WTC11 (cell line): ENCODE measurements around the gene CEBPA. TPM values are rescaled to one million over a fixed set of nuclear protein-coding genes. Genes with fewer than 3 reads are reported as not detected.
A peak's percentile ranks its signal among the peaks of the same experiment; 100 is the strongest.

Experiments used
- ATAC-seq: fragments of 200-7000 bp; cut with Tn5 transposase; 2 replicates; pipeline ENCODE4 v1.10.0; 2021; ENCODE audit warnings: mild to moderate bottlenecking, moderate library complexity
- CTCF ChIA-PET: fragments of 300-600 bp; sonication (Branson Sonifier 250); formaldehyde crosslinking; loops from one replicate; lab custom pipeline; 2021; ENCODE audit warnings: antibody characterized with exemption; lab: Charles Lee
- POLR2A ChIA-PET: fragments of 350-600 bp; sonication (Branson Sonifier 250); formaldehyde crosslinking; loops from one replicate; lab custom pipeline; 2021; ENCODE audit warnings: antibody characterized with exemption; lab: Charles Lee
- DNase-seq: peaks from one replicate; pipeline ENCODE4 v3.0.0; 2021; ENCODE audit warnings: low spot score
- H3K27ac Mint-ChIP-seq: 2 replicates; pipeline ENCODE4 v1.8.0; 2021; ENCODE audit warnings: mixed read lengths
- H3K27me3 Mint-ChIP-seq: 2 replicates; pipeline ENCODE4 v1.8.0; 2021; ENCODE audit warnings: low read depth, mild to moderate bottlenecking, moderate library complexity, mixed read lengths
- H3K36me3 Mint-ChIP-seq: 2 replicates; pipeline ENCODE4 v1.8.0; 2021; ENCODE audit warnings: mixed read lengths
- H3K4me1 Mint-ChIP-seq: 2 replicates; pipeline ENCODE4 v1.8.0; 2022; ENCODE audit warnings: mixed read lengths
- H3K4me3 Mint-ChIP-seq: 2 replicates; pipeline ENCODE4 v1.8.0; 2021; ENCODE audit warnings: mild to moderate bottlenecking, moderate library complexity, mixed read lengths
- H3K9me3 Mint-ChIP-seq: 2 replicates; pipeline ENCODE4 v1.8.0; 2021; ENCODE audit warnings: mixed read lengths
- ELF4 ChIP-seq: sonication (generic); formaldehyde crosslinking; IDR thresholded peaks from 2 replicates; pipeline ENCODE4 v1.8.1; 2022; ENCODE audit warnings: low read depth, mild to moderate bottlenecking, moderate library complexity, missing genetic modification reagents
- FOXJ3 ChIP-seq: sonication (generic); formaldehyde crosslinking; IDR thresholded peaks from 2 replicates; pipeline ENCODE4 v1.9.0; 2021; ENCODE audit warnings: missing genetic modification reagents, mild to moderate bottlenecking, borderline replicate concordance
- FOXK1 ChIP-seq: sonication (generic); formaldehyde crosslinking; IDR thresholded peaks from 2 replicates; pipeline ENCODE4 v1.8.0; 2022; ENCODE audit warnings: mild to moderate bottlenecking, moderate library complexity, missing genetic modification reagents
- GRHL2 ChIP-seq: fragments of 250-450 bp; sonication (Bioruptor Pico); IDR thresholded peaks from 2 replicates; pipeline ENCODE4 v1.8.0; 2022; ENCODE audit warnings: mild to moderate bottlenecking, moderate library complexity; ENCODE audit not compliant: insufficient replicate concordance, severe bottlenecking
- IRF2 ChIP-seq: sonication (generic); formaldehyde crosslinking; IDR thresholded peaks from 2 replicates; pipeline ENCODE4 v1.8.0; 2022; ENCODE audit warnings: low read depth, missing genetic modification reagents, borderline replicate concordance
- JAZF1 ChIP-seq: fragments of 250-450 bp; sonication (Bioruptor Pico); IDR thresholded peaks from 2 replicates; pipeline ENCODE4 v1.9.0; 2021; ENCODE audit warnings: moderate library complexity, mild to moderate bottlenecking, inconsistent platforms
- NR3C1 ChIP-seq: sonication (generic); formaldehyde crosslinking; conservative IDR thresholded peaks from 2 replicates; pipeline ENCODE4 v1.8.1; 2023; ENCODE audit warnings: low read depth, mild to moderate bottlenecking, missing genetic modification reagents
- OVOL2 ChIP-seq: fragments of 250-450 bp; sonication (Bioruptor Pico); IDR thresholded peaks from 2 replicates; pipeline ENCODE4 v1.9.0; 2021; ENCODE audit warnings: mild to moderate bottlenecking, borderline replicate concordance
- PRDM15 ChIP-seq: sonication (generic); formaldehyde crosslinking; IDR thresholded peaks from 2 replicates; pipeline ENCODE4 v1.8.0; 2022; ENCODE audit warnings: missing genetic modification reagents
- SOX15 ChIP-seq: fragments of 250-450 bp; sonication (Bioruptor Pico); IDR thresholded peaks from 2 replicates; pipeline ENCODE4 v1.9.0; 2021; ENCODE audit warnings: mild to moderate bottlenecking
- TEAD4 ChIP-seq: sonication (generic); formaldehyde crosslinking; IDR thresholded peaks from 2 replicates; pipeline ENCODE4 v1.8.0; 2022; ENCODE audit warnings: mild to moderate bottlenecking, missing genetic modification reagents
- ZNF121 ChIP-seq: sonication (generic); formaldehyde crosslinking; IDR thresholded peaks from 2 replicates; pipeline ENCODE4 v1.8.0; 2023; ENCODE audit warnings: missing genetic modification reagents
- ZNF281 ChIP-seq: sonication (generic); formaldehyde crosslinking; IDR thresholded peaks from 2 replicates; pipeline ENCODE4 v1.8.0; 2023; ENCODE audit warnings: mild to moderate bottlenecking, missing genetic modification reagents
- ZNF416 ChIP-seq: fragments of 250-450 bp; sonication (Bioruptor Pico); IDR thresholded peaks from 2 replicates; pipeline ENCODE4 v1.9.0; 2021; ENCODE audit warnings: mild to moderate bottlenecking, inconsistent platforms
- total RNA-seq: library from RNA; stranded (reverse); gene quantifications from 3 replicates; pipeline ENCODE4 v1.2.3, GENCODE V29; 2021
- TF ChIP-seq, protein P1 (sequence below): sonication (generic); formaldehyde crosslinking; IDR thresholded peaks from 2 replicates; pipeline ENCODE4 v1.8.1; 2023; ENCODE audit warnings: mild to moderate bottlenecking, missing genetic modification reagents, borderline replicate concordance
- TF ChIP-seq, protein P2 (sequence below): fragments of 250-450 bp; sonication (Bioruptor Pico); IDR thresholded peaks from 2 replicates; pipeline ENCODE4 v1.9.0; 2021; ENCODE audit warnings: mild to moderate bottlenecking

CEBPA gene
- total RNA-seq, 1 experiment from 2014 or later = 5.6 TPM

- Mint-ChIP-seq H3K9me3 (peaks cover 20% of the 10 kb centered on the region), H3K4me3 (no peak overlapping the region), H3K27ac (no peak overlapping the region), H3K27me3 (peaks cover 6% of the 10 kb centered on the region), H3K4me1 (peaks cover 4% of the 10 kb centered on the region; the same call in 1 of the 2 replicates), H3K36me3 (peaks cover 6% of the 10 kb centered on the region; the same call in 1 of the 2 replicates)
- CTCF ChIA-PET = interaction anchor here (1.6 kb wide), 1 partner anchor 108 kb away, joined by 4 read pairs; no protein-coding TSS in a partner anchor
- ATAC-seq = no peak
- no peak for DNase-seq
- POLR2A ChIA-PET = interaction anchor here (0.5 to 1.3 kb wide), 2 partner anchors 10 to 940 kb away, joined by 3 to 6 read pairs; partner anchors contain the start of gene CEBPA
- TF ChIP-seq ZNF416 = no peak
- no peak for TF ChIP-seq ZNF281 (CRISPR knock-in tag)
- no peak for TF ChIP-seq GRHL2
- no peak for TF ChIP-seq FOXJ3 (CRISPR knock-in tag)
- no peak for TF ChIP-seq JAZF1 (CRISPR knock-in tag)
- TF ChIP-seq FOXK1 (CRISPR knock-in tag) = no peak
- TF ChIP-seq TEAD4 (CRISPR knock-in tag) = no peak
- TF ChIP-seq NR3C1 (CRISPR knock-in tag) = no peak
- TF ChIP-seq OVOL2 (CRISPR knock-in tag) = no peak
Observed at GRCh38 chr19:33292595-33293254, 9.6 kb downstream of the CEBPA start.

DNA sequence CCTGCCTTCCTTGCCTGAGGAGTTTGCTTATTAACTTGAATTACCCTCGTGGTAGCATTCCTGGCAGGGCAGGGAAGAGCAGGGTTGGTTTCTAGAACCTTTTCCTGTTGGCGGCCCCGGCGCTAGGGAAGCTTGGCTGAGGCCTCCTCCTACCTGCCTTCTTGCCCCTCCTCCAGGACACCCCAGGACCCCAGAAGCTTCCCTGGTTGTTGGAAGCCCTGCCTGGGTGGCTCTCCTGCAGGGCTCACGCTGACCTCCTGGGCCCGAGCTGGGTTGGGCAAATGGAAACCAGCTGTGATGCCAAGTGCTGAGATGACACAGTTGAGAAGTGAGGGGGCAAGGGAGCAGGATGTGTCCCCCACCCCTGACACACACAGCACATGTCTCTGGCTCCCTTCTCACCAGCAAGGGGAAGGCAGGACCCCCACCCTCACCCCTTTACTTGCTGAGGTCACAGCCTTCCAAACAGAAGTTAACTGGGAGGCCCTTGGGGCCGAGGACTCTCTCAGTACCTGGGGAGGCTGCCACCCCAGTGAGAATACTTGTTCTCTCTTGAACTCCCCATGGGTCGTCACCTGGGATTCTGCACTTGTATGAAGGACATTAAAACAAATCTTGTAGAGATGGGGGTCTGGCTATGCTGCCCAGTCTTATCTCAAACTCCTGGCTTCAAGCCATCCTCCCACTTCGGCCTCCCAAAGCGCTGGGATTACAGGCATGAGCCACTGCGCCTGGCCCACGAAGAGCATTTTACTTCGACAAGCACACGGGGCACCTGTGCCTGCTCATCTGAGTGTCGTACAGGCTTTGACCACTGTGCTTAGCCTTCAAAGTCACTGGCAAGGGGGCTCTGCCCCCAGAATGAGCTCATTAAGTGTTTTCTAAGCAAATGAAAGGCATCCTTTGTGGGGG lies 10.5 kb downstream of the CEBPA start:
- CTCF ChIA-PET = interaction anchor here (1.2 to 1.6 kb wide), 2 partner anchors 108 to 124 kb away, joined by 3 to 4 read pairs; no protein-coding TSS in a partner anchor
- Mint-ChIP-seq H3K27ac (no peak overlapping the region), H3K4me3 (no peak overlapping the region), H3K9me3 (peaks cover 25% of the 10 kb centered on the region), H3K27me3 (peaks cover 6% of the 10 kb centered on the region), H3K4me1 (peaks cover 4% of the 10 kb centered on the region; the same call in 1 of the 2 replicates), H3K36me3 (peaks cover 6% of the 10 kb centered on the region; the same call in 1 of the 2 replicates)
- TF ChIP-seq PRDM15 (CRISPR knock-in tag) = no peak
- TF ChIP-seq ZNF121 (CRISPR knock-in tag) = peak; percentile 70
- ATAC-seq = no peak
- no peak for DNase-seq
- POLR2A ChIA-PET = interaction anchor here (1.3 kb wide), 1 partner anchor 11 kb away, joined by 3 read pairs; the partner anchor contains the start of gene CEBPA

DNA sequence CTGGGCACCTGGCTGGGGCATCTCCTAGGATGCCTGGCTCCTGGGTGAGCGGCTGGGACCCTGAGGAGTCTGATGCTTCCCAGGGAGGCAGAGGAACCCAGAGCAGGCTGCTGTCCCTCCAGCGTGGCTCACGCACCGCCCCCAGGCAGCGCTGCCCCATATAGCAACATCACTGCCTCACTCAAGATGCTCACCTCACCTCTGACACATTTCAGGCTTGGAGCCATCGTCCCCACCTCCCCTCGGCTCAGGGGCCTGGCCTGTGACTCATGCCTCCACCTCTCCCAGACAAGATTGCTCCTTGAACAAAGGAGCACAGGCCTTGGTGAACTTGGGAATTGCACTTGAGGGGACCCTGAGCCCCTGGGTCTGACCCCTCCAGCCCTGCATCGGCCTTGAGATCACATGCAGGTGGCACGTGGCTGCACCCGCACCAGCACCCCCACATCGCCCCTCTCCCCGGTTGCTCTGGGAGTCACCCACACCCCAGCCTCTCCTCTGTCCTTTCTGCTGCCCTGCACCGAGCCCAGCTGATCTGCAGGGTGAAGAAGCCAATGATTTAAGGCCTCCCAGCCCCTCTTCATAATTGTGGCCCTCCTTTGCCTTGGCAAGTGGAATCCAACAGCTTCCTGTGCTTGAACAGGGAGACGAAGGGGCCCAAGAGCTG lies 11.2 kb downstream of the CEBPA start:
- DNase-seq = no peak
- Mint-ChIP-seq H3K4me3 (no peak overlapping the region), H3K4me1 (peaks cover 6% of the 10 kb centered on the region), H3K27me3 (peaks cover 6% of the 10 kb centered on the region), H3K9me3 (peaks cover 25% of the 10 kb centered on the region), H3K27ac (no peak overlapping the region), H3K36me3 (peaks cover 6% of the 10 kb centered on the region; the same call in 1 of the 2 replicates)
- CTCF ChIA-PET = interaction anchor here (1.2 kb wide), 1 partner anchor 125 kb away, joined by 3 read pairs; no protein-coding TSS in a partner anchor
- POLR2A ChIA-PET = interaction anchor here (1.3 kb wide), 1 partner anchor 12 kb away, joined by 3 read pairs; the partner anchor contains the start of gene CEBPA
- no peak for ATAC-seq
- TF ChIP-seq, protein P1, sequence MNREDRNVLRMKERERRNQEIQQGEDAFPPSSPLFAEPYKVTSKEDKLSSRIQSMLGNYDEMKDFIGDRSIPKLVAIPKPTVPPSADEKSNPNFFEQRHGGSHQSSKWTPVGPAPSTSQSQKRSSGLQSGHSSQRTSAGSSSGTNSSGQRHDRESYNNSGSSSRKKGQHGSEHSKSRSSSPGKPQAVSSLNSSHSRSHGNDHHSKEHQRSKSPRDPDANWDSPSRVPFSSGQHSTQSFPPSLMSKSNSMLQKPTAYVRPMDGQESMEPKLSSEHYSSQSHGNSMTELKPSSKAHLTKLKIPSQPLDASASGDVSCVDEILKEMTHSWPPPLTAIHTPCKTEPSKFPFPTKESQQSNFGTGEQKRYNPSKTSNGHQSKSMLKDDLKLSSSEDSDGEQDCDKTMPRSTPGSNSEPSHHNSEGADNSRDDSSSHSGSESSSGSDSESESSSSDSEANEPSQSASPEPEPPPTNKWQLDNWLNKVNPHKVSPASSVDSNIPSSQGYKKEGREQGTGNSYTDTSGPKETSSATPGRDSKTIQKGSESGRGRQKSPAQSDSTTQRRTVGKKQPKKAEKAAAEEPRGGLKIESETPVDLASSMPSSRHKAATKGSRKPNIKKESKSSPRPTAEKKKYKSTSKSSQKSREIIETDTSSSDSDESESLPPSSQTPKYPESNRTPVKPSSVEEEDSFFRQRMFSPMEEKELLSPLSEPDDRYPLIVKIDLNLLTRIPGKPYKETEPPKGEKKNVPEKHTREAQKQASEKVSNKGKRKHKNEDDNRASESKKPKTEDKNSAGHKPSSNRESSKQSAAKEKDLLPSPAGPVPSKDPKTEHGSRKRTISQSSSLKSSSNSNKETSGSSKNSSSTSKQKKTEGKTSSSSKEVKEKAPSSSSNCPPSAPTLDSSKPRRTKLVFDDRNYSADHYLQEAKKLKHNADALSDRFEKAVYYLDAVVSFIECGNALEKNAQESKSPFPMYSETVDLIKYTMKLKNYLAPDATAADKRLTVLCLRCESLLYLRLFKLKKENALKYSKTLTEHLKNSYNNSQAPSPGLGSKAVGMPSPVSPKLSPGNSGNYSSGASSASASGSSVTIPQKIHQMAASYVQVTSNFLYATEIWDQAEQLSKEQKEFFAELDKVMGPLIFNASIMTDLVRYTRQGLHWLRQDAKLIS = no peak
- TF ChIP-seq IRF2 (CRISPR knock-in tag) (no peak), SOX15 (CRISPR knock-in tag) (no peak), ELF4 (CRISPR knock-in tag) (no peak)
- TF ChIP-seq, protein P2, sequence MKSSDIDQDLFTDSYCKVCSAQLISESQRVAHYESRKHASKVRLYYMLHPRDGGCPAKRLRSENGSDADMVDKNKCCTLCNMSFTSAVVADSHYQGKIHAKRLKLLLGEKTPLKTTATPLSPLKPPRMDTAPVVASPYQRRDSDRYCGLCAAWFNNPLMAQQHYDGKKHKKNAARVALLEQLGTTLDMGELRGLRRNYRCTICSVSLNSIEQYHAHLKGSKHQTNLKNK (CRISPR knock-in tag) = no peak
